OCI-M1 (cell line): ENCODE data around the gene PCP2.

Source experiments
- DNase-seq: peaks from one replicate; lab custom pipeline; 2025; lab: John Stamatoyannopoulos, UW

Gene PCP2

DNA sequence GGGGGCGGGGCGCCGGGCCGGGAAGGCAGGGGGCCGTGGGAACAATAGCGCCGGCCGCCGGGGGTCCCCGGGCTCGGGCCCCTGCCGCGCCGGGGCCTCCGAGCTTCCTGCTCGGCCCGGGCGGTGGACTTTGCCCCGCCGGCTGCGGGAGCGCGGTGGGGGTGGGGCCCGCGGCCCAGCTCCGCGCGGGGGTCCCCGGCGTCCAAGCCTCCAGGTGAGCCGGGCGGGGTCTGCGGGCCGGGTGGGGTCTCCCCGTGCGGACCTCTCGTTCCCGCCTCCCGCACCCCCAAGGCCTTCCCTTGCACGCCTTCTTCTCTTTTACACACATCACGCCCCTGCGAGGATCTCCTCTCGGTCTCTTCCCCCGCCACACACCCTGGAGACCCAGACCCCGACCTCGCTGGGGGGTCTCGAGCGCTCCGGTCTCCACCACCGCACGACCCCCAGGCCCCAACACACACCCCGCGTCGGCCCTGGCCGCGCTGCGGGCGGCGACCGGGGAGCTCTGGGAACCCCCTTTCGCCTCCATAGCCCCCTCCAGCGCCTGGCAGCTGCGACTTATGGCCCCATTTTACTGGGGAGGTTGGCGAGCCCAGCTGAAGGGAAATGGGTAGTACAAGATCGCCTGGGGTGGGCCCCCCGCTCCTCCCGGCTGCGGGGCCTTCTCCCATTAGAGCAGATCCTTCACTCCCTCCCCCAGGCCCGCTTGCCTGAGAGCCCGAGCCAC is 37.1 kb downstream of the PCP2 start:
- DNase-seq = no peak

DNA sequence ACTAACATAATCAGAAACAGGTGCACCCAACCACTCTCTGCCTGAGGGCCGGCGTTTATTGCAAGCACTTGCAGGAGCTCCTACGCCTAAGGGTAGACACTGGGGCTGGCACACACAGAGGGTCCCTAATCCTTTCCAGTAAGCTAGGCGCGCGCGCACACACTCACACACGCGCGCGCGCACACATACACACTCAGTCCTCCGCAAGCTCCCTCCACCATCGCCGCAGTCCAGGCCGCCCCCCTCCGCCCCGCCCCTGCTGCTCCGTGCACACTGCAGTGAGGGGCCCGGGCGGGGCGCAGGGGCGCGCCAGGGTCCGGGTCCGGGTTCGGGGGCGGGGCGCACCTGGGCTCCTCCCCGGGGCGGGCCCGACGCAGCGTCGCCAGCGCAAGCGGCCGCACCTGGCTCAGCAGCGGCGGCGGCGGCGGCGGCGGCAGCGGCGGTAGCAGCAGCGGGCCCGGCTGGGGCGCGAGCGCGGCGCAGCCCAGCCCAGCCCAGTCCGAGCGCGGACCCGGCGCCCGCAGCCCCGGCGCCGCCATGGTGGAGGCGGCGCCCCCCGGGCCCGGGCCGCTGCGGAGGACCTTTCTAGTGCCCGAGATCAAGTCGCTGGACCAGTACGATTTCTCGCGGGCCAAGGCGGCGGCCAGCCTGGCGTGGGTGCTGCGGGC is 37.9 kb downstream of the PCP2 start, which contains the start of gene CAMSAP3:
CAMSAP3 (plus strand) TSS at position 398 of the 668 bp plus-strand sequence; CDS start at position 538, 140 bp downstream.
- no peak for DNase-seq

GRCh38 chr19:7590256-7590655 is 43.3 kb downstream of the PCP2 start:
- no peak for DNase-seq

DNA sequence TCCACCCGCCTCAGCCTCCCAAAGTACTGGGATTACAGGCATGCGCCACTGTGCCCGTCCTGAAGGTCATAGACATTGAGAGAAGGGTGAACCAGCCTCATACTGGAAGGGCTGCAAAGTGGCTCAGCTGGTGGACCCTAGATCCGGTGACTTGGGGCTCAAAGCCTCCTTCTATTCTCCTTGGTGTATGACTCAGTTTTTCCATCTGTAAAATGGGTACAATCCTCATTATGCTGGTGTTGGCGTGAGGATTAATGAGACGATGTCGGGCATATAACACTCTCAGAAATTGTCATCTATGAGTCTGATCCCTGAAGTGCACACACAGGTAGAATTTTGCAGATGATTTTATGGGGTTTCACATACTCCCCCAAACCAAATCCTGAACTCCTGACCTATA is 43.7 kb downstream of the PCP2 start:
- DNase-seq = no peak

GRCh38 chr19:7582446-7582845 is 51.1 kb downstream of the PCP2 start:
- DNase-seq = no peak
